Stimulated activated CD8-positive, alpha-beta memory T cell treated with anti-CD3 and anti-CD28 coated beads, Interleukin-7, amount 100 ng/mL, for 48 hours (primary cell): ENCODE results near the gene NUFIP2.
"Not testable (repeated sequence)": the region's sequence is repeated elsewhere in the genome, so short reads cannot be mapped to it uniquely, and the experiment has no call there.

ENCODE experiments used
- DNase-seq, 2 donors: peaks; one replicate each; pipeline ENCODE4 v3.0.0-alpha.2; 2020; ENCODE audit warnings: low read depth in 1 of 2; ENCODE audit errors: extremely low read depth in 1 of 2

Gene NUFIP2

DNA sequence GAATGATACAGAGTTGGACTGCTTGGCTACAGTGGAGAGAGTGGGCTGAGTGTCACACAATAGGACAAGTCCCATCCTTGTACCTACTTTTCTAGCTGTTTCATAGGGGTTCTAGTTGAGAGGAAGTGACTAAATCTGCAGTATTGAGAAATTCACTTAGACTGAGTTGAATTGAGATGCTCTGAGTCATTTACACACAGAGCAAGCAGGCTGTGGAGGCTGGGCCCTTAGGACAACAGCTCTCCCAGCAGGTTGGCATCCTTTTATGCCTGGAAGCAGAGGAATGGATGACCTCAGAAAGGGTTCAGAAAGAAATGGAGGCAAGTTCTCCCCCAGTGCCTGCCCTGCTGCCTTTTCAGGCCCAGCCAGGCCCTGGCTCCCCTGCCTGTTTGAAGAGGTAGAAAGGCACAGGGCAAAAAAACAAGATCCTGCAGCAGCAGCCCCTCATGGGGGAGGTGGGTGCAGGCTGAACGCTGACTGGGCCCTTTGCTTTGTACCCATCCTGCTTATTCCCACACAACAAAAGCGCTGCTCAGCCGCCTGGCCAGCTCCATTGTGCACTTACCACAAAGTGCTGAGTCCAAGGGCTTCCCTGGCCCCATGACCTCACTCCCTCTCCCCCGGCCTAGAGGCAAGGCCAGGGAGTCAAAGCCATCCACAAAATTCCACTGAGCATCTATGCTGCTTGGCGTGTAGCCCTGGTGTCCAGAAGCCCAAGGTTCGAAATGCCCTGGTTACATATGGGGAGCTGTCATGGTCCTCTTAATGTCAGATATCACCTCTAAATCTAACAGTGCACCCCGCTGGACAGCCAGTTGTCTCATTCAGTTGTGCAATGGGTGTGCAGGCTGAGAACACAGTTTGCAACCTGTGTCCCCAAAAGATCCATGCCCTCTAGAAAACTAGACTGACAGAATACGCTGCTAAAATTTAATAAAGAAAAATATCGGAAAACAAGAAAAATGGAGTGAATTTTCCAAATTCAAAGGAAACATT, 52.7 kb downstream of the NUFIP2 start:
- peak in 1 of 2 donors; percentile 9 for DNase-seq

DNA sequence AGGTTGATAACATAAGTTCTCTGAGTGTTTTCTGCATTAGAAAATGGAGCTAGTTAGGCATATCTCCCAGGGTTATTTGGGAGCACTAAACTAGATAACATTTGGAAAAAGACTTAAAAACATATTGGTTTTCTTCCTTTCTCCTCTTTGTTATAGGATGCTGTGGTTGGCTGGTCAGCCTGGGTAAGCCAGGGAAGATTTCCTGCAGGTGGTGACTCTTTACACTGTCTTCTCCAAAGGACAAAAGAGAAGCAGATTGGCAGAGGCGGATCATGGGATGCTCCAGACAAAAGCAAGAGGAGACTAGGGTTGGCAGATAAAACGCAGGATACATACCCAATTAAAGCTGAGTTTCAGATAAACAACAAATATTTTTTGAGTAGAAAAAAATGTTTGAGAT, 53.5 kb downstream of the NUFIP2 start:
- no peak for DNase-seq

DNA sequence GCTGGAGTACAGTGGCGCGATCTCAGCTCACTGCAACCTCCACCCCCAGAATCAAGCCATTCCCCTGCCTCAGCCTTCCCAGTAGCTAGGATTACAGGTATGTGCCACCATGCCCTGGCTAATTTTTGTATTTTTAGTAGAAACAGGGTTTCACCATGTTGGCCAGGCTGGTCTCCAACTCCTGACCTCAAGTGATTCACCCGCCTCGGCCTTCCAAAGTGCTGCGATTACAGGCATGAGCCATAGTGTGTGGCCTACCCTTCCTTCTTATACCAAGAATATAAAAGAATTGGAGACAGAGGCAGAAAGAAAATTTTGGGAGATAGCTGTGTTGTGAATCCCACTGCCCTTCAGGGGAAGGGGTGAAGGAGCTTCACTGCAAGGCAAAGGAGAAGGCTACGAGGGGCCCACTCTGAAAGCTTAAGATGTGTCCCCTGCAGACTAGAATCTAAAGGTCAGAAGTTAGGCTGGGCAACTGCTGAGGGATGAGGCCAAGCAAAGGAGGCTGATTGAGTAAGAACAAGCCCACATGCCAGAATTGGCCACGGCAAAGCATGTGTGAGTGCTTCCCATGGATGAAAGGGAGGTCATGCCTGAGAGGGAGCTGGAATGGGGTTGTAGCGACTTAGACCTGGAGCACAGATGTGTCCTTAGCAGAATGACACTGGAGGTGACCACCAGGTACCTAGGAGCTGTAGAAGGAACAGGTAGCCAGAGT, 55.7 kb downstream of the NUFIP2 start:
- DNase-seq: no peak

DNA sequence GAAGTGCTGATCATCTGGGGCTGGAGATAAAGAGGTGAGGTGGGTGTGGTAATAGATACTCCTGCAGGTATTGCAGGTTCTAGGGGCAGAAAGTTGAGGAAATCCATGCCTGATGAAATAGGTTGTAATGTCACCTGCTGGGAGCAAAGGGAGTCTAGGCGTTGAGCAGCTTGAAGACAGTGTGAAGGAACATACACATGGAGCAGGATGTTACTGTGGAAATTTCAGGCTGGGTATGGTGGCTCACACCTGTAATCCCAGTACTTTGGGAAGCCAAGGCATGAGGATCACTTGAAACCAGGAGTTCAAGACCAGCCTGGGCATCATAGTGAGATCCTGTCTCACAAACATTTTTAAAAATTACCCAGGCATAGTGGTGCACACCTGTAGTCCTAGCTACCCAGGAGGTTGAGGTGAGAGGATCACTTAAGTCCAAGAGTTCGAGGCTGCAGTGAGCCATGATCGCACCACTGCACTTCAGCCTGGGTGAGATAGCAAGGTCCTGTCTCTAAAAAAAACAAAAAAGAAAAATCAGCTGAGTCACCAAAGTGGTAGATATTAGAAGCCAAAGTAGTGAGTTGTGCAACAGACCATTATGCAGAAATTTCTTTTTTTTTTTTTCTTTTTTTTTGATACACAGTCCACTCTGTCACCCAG, 56.3 kb downstream of the NUFIP2 start:
- no peak for DNase-seq

DNA sequence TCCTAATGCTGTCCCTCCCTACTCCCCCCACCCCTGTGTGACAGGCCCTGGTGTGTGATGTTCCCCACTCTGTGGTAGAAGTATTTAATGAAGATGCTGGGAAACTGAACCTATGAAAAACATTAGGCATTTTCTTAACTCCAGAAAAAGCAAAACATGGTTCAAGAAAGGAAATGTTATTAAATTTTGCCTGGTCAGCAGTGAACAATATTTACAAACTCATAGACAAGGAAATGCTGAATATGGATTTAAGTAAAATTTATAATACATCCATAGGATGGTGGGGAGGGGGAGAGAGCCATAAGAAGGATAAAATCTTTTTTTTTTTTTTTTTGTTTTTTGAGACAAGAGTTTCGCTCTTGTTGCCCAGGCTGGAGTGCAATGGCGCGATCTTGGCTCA, 58.0 kb downstream of the NUFIP2 start:
- no peak for DNase-seq

DNA sequence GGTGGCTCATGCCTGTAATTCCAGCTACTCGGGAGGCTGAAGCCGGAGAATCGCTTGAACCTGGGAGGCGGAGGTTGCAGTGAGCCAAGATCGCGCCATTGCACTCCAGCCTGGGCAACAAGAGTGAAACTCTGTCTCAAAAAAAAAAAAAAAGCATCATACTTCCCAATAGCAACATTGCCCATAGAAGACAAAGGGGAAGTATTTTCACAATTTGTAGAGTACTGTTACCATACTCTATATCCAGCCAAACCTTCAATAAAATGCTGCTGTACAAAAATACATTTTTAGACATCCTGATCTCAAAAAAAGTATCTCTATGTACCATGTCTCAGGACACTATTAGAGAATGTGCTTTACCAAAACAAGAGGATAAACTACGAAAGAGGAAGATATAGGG, 59.0 kb downstream of the NUFIP2 start:
- DNase-seq: not testable (repeated sequence)

DNA sequence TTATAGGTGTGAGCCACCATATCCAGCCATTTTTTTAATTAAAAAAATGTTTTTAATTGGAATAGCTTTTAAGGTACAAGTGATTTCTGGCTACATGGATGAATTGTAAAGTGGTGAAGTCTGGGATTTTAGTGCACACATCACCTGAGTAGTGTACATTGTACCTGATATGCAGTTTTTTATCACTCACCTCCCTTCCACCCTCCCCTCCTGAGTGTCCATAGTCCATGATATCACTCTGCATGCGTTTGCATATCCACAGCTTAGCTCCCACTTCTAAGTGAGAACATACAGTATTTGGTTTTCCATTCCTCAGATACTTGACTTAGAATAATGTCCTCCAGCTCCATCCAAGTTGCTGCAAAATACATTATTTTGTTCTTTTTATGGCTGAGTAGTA, 60.6 kb downstream of the NUFIP2 start:
- DNase-seq: no peak

DNA sequence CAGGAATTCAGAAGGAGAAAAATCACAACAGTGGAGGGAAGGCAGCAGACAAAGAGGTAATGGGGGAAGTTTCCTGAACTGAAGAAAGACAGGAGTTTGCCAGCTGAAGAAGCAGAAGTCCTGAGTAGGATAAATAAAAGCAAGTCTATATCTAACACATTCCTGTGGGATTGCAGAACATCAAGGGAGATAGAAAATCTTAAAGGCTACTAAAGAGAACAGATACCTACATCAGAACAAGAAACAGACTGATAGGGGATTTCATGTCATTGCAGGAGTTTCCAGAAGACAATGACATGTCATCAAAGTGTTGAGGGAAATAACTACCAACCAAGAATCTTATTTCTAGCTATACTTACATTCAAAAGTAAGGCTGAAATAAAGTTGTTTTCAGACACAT, 68.6 kb downstream of the NUFIP2 start:
- DNase-seq: no peak

DNA sequence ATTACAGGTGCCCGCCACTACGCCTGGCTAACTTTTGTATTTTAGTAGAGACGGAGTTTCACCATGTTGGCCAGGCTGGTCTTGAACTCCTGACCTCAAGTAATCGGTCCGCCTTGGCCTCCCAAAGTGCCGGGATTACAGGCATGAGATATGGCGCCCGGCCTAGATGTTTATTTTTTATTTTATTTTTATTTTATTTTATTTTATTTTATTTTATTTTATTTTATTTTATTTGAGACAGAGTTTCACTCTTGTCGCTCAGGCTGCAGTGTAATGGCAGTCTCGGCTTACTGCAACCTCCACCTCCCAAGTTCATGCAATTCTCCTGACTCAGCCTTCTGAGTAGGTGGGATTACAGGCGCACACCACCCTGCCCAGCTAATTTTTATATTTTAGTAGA, 72.6 kb downstream of the NUFIP2 start:
- DNase-seq: not testable (repeated sequence)

DNA sequence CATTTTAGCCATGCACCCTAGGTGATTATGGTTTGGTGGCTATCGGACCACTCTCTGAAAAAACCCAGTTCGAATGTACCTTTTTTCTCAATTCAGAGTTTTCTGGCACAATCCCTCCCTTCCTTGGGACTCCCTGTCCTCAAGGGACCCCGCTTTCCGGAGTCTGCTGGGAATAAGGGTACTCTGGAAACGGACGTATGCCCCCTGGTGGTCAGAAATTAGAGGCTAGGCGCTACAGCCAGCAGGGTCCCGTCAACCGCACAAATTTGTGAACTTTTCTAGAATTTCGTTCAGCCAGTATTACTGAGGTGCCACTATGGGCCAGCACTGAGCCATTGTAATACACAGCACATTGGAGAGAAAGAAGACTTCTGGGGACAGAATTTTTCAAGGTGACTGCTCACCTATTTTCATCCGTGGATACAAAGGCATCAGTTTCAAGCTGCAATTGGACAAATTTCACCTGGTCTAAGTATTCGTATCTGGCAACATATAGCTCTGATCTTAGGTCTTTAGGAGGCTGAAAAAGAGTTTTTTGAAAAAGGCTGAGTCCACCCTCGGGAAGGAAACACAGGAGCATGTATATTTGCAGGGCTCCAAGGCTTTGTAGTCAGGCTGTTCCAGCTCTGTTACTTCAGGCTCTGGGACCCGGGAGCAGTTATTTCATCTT, 74.4 kb downstream of the NUFIP2 start:
- peak; percentile 24 to 45 for DNase-seq

DNA sequence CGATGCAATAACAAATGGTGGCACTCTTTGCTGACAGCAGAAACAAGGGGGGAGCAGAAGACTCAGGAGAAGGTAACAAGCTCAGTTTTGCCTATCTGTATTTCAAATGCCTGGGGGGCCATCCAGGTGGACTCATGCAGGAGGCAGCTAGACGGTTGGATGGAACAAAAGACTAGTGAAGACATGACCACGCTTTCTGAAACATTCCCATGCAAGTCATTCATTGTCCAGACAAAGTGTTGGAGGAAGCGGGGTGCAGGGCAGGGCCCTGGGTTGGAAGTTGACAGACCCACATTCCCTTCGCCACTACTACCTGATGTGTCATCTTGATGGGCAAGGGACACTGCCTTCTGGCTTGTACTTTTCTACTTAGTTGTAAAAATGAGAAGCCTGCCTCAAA, 77.1 kb downstream of the NUFIP2 start:
- no peak for DNase-seq

DNA sequence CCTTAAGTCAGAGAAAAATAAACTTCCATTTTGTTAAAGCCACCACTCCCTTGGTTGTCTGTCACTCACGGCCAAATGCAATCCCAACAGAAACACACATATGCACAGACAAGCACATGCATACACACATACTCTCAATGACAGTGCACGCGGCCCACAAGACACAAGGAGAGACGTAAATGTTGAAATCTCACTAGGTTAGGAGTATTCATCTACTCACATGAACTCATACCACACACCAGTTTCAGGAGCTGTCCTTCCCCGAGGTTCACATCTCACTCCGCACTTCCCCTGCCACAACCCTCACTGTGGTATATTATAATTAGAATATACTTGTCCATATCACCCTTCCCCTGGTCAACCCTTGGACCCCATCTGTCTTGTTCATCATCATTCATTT, 77.8 kb downstream of the NUFIP2 start:
- DNase-seq: no peak

DNA sequence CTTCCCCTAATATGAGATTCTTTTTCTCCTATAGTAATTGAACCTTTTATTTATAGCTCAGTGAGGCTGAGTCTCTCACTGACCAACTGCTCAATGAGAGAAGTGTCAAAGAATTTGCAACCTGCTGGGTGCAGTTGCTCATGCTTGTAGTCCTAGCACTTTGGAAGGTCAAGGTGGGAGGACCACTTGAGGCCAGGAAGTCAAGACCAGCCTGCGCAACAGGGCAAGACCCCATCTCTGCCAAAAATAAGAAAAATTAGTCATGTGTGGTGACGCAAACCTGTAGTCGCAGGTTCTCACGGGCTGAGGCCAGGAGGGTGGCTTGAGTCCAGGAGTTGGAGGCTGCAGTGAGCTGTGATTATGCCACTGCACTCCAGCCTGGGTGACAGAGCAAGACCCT, 78.2 kb downstream of the NUFIP2 start:
- DNase-seq: no peak

DNA sequence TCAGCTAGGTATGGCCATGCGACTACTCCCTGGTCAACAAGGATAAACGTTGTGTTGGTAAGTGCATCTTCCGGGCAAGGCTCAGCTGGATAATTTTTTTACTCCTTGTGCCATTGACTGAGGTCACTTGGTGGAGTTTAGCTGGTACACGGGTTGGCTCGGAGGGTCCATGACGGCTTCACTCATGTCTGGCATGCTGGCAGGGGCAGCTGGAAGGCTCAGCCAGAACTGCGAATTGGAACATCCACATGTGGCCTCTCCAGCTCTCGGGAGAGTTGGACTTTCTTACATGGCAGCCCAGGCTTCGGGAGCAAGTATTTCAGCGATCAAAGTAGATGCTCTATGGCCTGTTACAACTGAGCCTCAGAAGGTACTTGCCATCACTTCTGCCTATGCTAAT, 78.8 kb downstream of the NUFIP2 start:
- DNase-seq: no peak

DNA sequence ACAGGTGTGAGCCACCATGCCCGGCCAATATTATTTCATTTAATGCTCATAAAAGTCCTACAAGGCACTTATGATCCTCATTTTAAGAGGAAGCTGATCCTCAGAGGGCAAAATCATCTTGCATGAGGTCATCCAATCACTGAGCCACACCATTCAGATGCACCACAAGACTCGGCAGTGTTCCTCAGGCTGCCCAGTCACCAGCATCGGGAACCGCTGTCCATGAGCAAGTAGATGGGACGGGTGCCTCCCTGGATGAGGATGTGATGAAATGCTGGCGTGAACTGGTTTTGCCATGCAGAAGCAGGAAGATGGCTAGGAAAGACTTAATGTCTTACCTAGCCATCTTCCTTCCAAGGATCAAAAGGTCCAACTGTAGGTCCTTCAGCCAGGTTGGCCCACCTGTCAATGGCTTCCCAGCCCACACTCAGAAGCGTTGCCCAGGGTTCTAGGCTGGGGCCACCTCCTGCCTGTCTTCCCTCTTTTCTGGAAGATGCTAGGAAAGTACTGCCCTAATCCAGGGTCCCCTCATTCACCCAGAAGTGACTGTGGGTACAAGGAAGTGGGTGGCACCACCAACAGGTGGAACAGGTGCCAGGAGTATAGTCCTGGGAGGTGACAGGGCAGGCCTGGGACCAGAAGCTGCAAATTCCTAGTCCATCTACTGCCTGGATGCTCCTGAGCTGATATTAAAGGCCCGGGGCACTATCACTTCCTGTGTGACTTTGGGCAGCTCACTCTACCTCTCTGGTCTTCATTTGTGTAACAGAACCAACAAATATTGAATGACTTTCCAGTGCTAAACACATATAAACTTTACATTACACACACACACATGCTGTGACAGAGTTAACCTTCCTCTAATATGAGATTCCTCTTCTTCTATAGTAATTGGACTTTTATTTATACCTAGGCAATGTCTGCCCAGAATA, 79.5 kb downstream of the NUFIP2 start:
- DNase-seq: no peak

DNA sequence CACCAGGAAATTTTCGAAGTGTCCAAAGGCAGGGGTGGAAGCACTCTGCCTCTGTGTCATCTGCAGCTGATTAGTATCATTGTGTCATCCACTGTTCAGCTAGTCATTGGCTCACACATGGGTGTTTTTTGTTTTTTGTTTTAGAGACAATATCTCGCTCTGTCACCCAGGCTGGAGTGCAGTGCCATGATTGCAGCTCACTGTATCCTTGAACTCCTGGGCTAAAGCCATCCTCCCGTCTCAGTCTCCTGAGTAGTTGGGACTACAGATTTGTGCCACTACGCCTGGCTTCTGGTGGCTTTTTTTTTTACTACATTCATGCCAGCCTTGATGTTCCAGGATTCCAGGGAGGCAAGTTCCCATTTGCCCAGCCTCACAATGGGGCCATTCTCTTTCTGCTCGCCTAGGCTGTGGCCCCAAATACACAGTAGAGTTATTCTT, 81.2 kb downstream of the NUFIP2 start:
- no peak for DNase-seq

DNA sequence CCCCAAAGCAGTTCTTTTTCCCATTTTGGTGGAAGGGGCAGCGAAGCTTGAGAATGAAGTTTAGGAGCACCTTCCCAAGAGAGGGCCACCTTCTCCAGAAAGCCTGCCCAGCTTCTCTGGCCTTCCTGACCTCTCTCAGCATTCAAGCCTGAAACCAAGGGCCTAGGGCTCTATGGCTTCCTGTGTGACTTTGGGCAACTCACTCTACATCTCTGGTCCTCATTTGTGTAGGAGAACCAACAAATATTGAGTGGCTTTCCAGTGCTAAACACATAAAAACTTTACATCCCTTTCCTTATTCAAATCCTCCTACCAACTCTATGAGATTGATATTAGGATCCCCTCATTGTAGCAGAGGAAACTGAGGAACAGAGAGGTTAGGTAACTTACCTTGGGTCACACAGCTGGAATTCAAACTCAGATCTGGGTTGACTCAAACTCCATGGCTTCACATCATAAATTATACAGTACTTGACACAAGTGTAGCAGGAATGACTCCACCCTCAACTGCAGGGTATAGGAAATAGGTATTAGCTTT, 81.8 kb downstream of the NUFIP2 start:
- DNase-seq: no peak

DNA sequence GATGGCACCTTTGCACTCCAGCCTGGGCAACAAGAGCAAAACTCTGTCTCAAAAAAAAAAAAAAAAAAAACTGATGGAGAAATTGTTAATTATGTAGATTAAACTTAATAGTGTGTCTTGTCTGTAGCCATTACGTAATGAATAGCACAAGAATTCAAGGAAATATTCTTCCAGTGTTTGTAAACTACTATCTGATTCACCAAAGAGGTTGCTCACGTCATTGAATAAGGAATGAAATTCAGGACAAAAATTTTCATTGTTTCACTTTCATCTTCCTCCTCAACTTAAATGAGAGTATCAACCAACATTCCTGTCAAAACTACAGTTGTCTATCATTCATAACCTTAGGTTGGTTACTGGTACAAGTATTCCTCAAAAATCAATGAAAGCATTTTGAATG, 83.1 kb downstream of the NUFIP2 start:
- no peak for DNase-seq

DNA sequence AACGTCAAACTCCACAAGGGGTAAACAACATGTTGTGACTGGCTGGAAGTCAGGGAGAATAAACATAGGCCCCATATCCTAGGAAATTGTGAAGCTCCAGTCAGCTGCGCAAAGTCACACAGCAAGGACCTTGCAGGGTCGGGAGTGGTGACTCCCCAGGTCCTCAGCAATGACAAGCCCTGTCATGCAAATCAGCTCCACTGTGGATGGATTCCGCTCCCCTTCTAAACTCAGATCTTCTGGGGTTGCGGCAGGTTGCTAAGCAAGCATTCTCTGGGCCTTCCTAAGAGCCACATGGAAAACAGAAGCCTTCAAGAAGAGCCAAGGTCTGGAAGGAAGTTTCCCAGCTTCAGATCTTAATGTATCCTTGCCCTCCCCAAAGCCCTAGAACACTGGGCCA, 84.9 kb downstream of the NUFIP2 start:
- no peak for DNase-seq

DNA sequence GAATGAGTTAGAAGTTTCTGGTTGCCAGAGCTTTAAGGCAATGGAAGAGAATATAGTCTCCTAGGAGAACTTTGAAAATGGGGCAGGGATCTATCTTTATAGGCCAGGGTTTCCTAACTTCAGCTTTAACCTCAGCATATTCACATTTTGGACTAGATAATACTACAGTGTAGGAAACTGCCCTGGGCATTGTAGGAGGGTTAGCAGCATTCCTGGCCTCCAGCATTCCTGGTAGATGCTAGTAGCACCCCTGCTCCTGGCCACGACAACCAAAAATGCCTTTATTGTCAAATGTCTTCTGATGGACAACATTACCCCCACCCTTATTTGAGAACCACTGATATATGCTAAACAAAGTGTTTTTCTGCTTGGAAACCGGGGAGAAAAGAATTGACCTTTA, 86.0 kb downstream of the NUFIP2 start:
- DNase-seq: no peak
